OCI-LY1 (cell line): ENCODE results near the gene SERHL2.
"Not testable (repeated sequence)": the region's sequence is repeated elsewhere in the genome, so short reads cannot be mapped to it uniquely, and the experiment has no call there.

Experiments used
- EZH2 ChIP-seq: fragments of 200-600 bp; sonication (generic), shearing (Covaris generic); IDR thresholded peaks from 2 replicates; pipeline ENCODE4 v1.8.0; 2017; ENCODE audit warnings: borderline replicate concordance, mixed run types, mild to moderate bottlenecking, antibody characterized with exemption, low read length, moderate library complexity, mixed read lengths
- TF ChIP-seq, protein P1 (sequence below): fragments of 200-600 bp; sonication (generic), shearing (Covaris generic); IDR thresholded peaks from 2 replicates; pipeline ENCODE4 v1.5.1; 2017; ENCODE audit warnings: mild to moderate bottlenecking, antibody characterized with exemption, low read length, moderate library complexity, mixed read lengths

DNA sequence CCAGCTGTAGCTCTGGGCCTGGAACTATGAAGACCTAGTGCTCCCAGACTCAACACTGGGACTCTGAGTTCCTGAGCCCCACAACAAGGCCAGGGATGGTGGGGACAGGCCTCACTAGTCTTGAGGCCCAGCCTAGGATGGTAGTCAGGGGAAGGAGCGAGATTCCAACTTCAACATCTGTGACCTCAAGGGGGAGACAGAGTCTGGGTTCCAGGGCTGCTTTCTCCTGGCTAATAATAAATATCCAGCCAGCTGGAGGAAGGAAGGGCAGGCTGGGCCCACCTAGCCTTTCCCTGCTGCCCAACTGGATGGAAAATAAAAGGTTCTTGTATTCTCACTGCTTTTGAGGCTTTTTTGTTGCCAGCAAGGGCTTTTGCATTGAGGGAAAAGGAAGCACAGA is 20.3 kb downstream of the SERHL2 start:
- TF ChIP-seq, protein P1, sequence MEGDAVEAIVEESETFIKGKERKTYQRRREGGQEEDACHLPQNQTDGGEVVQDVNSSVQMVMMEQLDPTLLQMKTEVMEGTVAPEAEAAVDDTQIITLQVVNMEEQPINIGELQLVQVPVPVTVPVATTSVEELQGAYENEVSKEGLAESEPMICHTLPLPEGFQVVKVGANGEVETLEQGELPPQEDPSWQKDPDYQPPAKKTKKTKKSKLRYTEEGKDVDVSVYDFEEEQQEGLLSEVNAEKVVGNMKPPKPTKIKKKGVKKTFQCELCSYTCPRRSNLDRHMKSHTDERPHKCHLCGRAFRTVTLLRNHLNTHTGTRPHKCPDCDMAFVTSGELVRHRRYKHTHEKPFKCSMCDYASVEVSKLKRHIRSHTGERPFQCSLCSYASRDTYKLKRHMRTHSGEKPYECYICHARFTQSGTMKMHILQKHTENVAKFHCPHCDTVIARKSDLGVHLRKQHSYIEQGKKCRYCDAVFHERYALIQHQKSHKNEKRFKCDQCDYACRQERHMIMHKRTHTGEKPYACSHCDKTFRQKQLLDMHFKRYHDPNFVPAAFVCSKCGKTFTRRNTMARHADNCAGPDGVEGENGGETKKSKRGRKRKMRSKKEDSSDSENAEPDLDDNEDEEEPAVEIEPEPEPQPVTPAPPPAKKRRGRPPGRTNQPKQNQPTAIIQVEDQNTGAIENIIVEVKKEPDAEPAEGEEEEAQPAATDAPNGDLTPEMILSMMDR = not testable (repeated sequence)
- not testable (repeated sequence) for TF ChIP-seq EZH2
